Measurements from ENCODE around the gene UBA5.

UBA5 gene

GRCh38 chr3:132665230-132665745 lies 5.2 kb downstream of the UBA5 start:
- Histone ChIP-seq H3K4me1 (ENCODE audit: control insufficient read depth, insufficient read depth, low read length) (no peaks in the 10 kb centered on the region), H3K9me3 (ENCODE audit: control insufficient read depth, insufficient read depth, low read length) (no peaks in the 10 kb centered on the region), H3K27ac (ENCODE audit: low read length) (no peak overlapping the region), H3K36me3 (ENCODE audit: control insufficient read depth, insufficient read depth, low read length) (no peaks in the 10 kb centered on the region; the same call in 1 of the 2 replicates), H3K4me3 (ENCODE audit: low read length) (no peak overlapping the region), H3K27me3 (ENCODE audit: control insufficient read depth, insufficient read depth, low read length) (no peaks in the 10 kb centered on the region)
- no CpG with 5 or more reads among the region's 3 CpGs for WGBS (ENCODE audit: insufficient coverage, insufficient read length)
- no peak for DNase-seq (ENCODE audit: low read depth, low spot score)

GRCh38 chr3:132669256-132669777 lies 9.2 kb downstream of the UBA5 start:
- Histone ChIP-seq H3K27me3 (ENCODE audit: control insufficient read depth, insufficient read depth, low read length) (no peaks in the 10 kb centered on the region), H3K4me1 (ENCODE audit: control insufficient read depth, insufficient read depth, low read length) (no peaks in the 10 kb centered on the region), H3K4me3 (ENCODE audit: low read length) (no peak overlapping the region), H3K27ac (ENCODE audit: low read length) (no peak overlapping the region), H3K36me3 (ENCODE audit: control insufficient read depth, insufficient read depth, low read length) (no peaks in the 10 kb centered on the region; the same call in 1 of the 2 replicates), H3K9me3 (ENCODE audit: control insufficient read depth, insufficient read depth, low read length) (no peaks in the 10 kb centered on the region)
- WGBS (ENCODE audit: insufficient coverage, insufficient read length), result no CpG with 5 or more reads among the region's 5 CpGs
- DNase-seq (ENCODE audit: low read depth, low spot score), result no peak

- Histone ChIP-seq H3K36me3 (ENCODE audit: control insufficient read depth, insufficient read depth, low read length) (no peaks in the 10 kb centered on the region; the same call in 1 of the 2 replicates), H3K27me3 (ENCODE audit: control insufficient read depth, insufficient read depth, low read length) (no peaks in the 10 kb centered on the region)
Observed at GRCh38 chr3:132675408-132675807, 15.3 kb downstream of the UBA5 start.

GRCh38 chr3:132679911-132680310 lies 19.8 kb downstream of the UBA5 start:
- H3K36me3 ChIP-seq (ENCODE audit: control insufficient read depth, insufficient read depth, low read length), result no peaks in the 10 kb centered on the region; the same call in 1 of the 2 replicates
- H3K4me3 ChIP-seq (ENCODE audit: low read length), result no peak overlapping the region
- no peak overlapping the region for H3K27ac ChIP-seq (ENCODE audit: low read length)
- WGBS (ENCODE audit: insufficient coverage, insufficient read length), result no CpG with 5 or more reads among the region's 5 CpGs
- no peaks in the 10 kb centered on the region for H3K27me3 ChIP-seq (ENCODE audit: control insufficient read depth, insufficient read depth, low read length)
- no peaks in the 10 kb centered on the region for H3K9me3 ChIP-seq (ENCODE audit: control insufficient read depth, insufficient read depth, low read length)
- no peak for DNase-seq (ENCODE audit: low read depth, low spot score)
- H3K4me1 ChIP-seq (ENCODE audit: control insufficient read depth, insufficient read depth, low read length), result no peaks in the 10 kb centered on the region

More at GRCh38 chr3:132675408-132675807, 15.3 kb downstream of the UBA5 start:
- Histone ChIP-seq H3K4me1 (ENCODE audit: control insufficient read depth, insufficient read depth, low read length) (no peaks in the 10 kb centered on the region), H3K27ac (ENCODE audit: low read length) (no peak overlapping the region), H3K4me3 (ENCODE audit: low read length) (no peak overlapping the region), H3K9me3 (ENCODE audit: control insufficient read depth, insufficient read depth, low read length) (no peaks in the 10 kb centered on the region)
- DNase-seq (ENCODE audit: low read depth, low spot score), result no peak

GRCh38 chr3:132681421-132681820 lies 21.3 kb downstream of the UBA5 start:
- WGBS (ENCODE audit: insufficient coverage, insufficient read length), result 100% methylated on average over 2 of the region's 3 CpGs
- Histone ChIP-seq H3K4me3 (ENCODE audit: low read length) (no peak overlapping the region), H3K4me1 (ENCODE audit: control insufficient read depth, insufficient read depth, low read length) (no peaks in the 10 kb centered on the region), H3K27me3 (ENCODE audit: control insufficient read depth, insufficient read depth, low read length) (no peaks in the 10 kb centered on the region), H3K27ac (ENCODE audit: low read length) (no peak overlapping the region), H3K9me3 (ENCODE audit: control insufficient read depth, insufficient read depth, low read length) (no peaks in the 10 kb centered on the region), H3K36me3 (ENCODE audit: control insufficient read depth, insufficient read depth, low read length) (no peaks in the 10 kb centered on the region; the same call in 1 of the 2 replicates)
- no peak for DNase-seq (ENCODE audit: low read depth, low spot score)

- Histone ChIP-seq H3K27me3 (ENCODE audit: control insufficient read depth, insufficient read depth, low read length) (no peaks in the 10 kb centered on the region), H3K4me3 (ENCODE audit: low read length) (no peak overlapping the region), H3K4me1 (ENCODE audit: control insufficient read depth, insufficient read depth, low read length) (no peaks in the 10 kb centered on the region), H3K9me3 (ENCODE audit: control insufficient read depth, insufficient read depth, low read length) (no peaks in the 10 kb centered on the region), H3K36me3 (ENCODE audit: control insufficient read depth, insufficient read depth, low read length) (no peaks in the 10 kb centered on the region; the same call in 1 of the 2 replicates), H3K27ac (ENCODE audit: low read length) (no peak overlapping the region)
- no peak for DNase-seq (ENCODE audit: low read depth, low spot score)
Observed at GRCh38 chr3:132682201-132682600, 22.1 kb downstream of the UBA5 start.

DNA sequence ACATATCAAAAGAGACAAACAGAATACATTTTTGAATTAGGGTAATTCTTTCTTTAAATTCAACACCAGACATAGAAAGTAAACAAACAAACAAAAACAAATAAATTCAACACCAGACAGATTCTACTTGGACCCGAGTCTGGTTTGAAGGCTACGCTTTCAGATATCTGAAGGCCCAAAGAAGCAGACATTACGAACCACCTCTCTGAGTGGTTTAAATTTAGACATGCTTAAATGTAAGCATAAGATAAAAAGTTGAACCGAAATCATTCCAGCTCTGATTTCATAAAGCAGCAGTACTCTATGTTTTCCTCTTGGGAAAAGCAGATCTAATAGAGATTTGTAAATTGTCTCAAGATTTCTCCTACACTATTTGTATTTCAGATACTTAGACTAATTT lies 29.9 kb downstream of the UBA5 start:
- H3K27me3 ChIP-seq (ENCODE audit: control insufficient read depth, insufficient read depth, low read length), result no peaks in the 10 kb centered on the region
- H3K9me3 ChIP-seq (ENCODE audit: control insufficient read depth, insufficient read depth, low read length), result no peaks in the 10 kb centered on the region
- DNase-seq (ENCODE audit: low read depth, low spot score), result no peak
- no peak overlapping the region for H3K4me3 ChIP-seq (ENCODE audit: low read length)
- WGBS (ENCODE audit: insufficient coverage, insufficient read length), result no CpG with 5 or more reads among the region's 4 CpGs
- H3K27ac ChIP-seq (ENCODE audit: low read length), result no peak overlapping the region
- H3K36me3 ChIP-seq (ENCODE audit: control insufficient read depth, insufficient read depth, low read length), result peaks cover 4% of the 10 kb centered on the region; the same call in 1 of the 2 replicates
- H3K4me1 ChIP-seq (ENCODE audit: control insufficient read depth, insufficient read depth, low read length), result no peaks in the 10 kb centered on the region

DNA sequence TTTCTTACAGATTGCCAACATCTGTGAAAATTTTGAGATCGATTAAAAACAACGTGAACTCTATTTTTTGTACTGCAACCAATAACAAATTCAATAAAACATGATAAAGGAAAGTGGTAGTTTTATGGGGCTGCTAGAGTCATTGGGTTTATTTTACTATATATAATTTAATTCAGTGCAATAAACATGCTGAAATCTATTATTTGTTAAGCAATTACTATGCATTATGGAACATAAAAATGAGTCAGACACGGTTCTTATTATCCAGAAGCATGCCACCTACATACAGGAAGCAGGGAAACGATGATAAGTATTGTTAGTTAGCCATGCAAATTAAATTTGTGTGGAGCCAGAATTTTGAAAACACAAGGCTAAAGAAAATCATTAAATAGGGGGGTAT lies 34.9 kb downstream of the UBA5 start:
- Histone ChIP-seq H3K4me1 (ENCODE audit: control insufficient read depth, insufficient read depth, low read length) (no peaks in the 10 kb centered on the region), H3K36me3 (ENCODE audit: control insufficient read depth, insufficient read depth, low read length) (peaks cover 2% of the 10 kb centered on the region; the same call in 1 of the 2 replicates), H3K27me3 (ENCODE audit: control insufficient read depth, insufficient read depth, low read length) (no peaks in the 10 kb centered on the region), H3K9me3 (ENCODE audit: control insufficient read depth, insufficient read depth, low read length) (no peaks in the 10 kb centered on the region), H3K27ac (ENCODE audit: low read length) (no peak overlapping the region), H3K4me3 (ENCODE audit: low read length) (no peak overlapping the region)
- no peak for DNase-seq (ENCODE audit: low read depth, low spot score)
- WGBS (ENCODE audit: insufficient coverage, insufficient read length), result no CpG with 5 or more reads among the region's 4 CpGs

DNA sequence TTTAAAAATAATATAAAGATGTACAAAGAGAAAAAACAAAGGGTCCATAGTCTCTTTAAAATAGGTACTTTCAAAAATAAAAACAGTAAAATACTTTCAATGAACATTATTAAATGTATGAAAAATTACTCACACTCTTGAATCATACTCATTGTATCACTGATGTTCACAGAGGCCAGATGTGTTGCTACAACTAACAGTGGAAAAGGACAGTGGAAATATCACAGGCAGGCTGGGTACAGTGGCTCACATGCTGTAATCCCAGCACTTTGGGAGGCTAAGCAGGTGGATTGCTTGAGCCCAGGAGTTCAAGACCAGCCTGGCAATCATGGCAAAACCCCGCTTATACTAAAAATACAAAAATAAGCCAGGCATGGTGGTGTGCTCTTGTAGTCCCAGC lies 35.3 kb downstream of the UBA5 start:
- no peak overlapping the region for H3K4me3 ChIP-seq (ENCODE audit: low read length)
- H3K36me3 ChIP-seq (ENCODE audit: control insufficient read depth, insufficient read depth, low read length), result peaks cover 2% of the 10 kb centered on the region; the same call in 1 of the 2 replicates
- WGBS (ENCODE audit: insufficient coverage, insufficient read length), result no CpG with 5 or more reads among the region's 1 CpG
- no peaks in the 10 kb centered on the region for H3K27me3 ChIP-seq (ENCODE audit: control insufficient read depth, insufficient read depth, low read length)
- DNase-seq (ENCODE audit: low read depth, low spot score), result no peak
- H3K4me1 ChIP-seq (ENCODE audit: control insufficient read depth, insufficient read depth, low read length), result no peaks in the 10 kb centered on the region
- no peak overlapping the region for H3K27ac ChIP-seq (ENCODE audit: low read length)
- H3K9me3 ChIP-seq (ENCODE audit: control insufficient read depth, insufficient read depth, low read length), result no peaks in the 10 kb centered on the region

DNA sequence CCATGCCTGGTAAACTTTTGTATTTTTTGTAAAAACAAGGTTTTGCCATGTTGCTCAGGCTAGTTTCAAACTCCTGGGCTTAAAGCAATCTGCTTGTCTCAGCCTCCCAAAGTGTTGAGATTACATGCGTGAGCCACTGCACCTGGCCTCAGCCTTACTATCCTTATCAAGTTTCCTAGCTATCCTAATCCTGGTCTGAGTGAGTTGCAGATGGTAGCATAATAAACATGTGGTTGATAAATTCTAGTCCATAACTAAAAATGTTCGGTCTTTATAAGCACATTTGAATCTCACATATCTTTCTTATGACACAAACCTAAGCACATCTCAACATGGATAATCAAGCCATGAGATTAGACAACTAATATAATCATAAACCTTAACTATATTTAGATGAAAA lies 43.6 kb downstream of the UBA5 start:
- peaks cover 6% of the 10 kb centered on the region; the same call in 1 of the 2 replicates for H3K36me3 ChIP-seq (ENCODE audit: control insufficient read depth, insufficient read depth, low read length)
- H3K27me3 ChIP-seq (ENCODE audit: control insufficient read depth, insufficient read depth, low read length), result no peaks in the 10 kb centered on the region
- no peak overlapping the region for H3K4me3 ChIP-seq (ENCODE audit: low read length)
- no peaks in the 10 kb centered on the region for H3K4me1 ChIP-seq (ENCODE audit: control insufficient read depth, insufficient read depth, low read length)
- H3K27ac ChIP-seq (ENCODE audit: low read length), result no peak overlapping the region
- no peaks in the 10 kb centered on the region for H3K9me3 ChIP-seq (ENCODE audit: control insufficient read depth, insufficient read depth, low read length)
- DNase-seq (ENCODE audit: low read depth, low spot score), result no peak
- no CpG with 5 or more reads among the region's 2 CpGs for WGBS (ENCODE audit: insufficient coverage, insufficient read length)

DNA sequence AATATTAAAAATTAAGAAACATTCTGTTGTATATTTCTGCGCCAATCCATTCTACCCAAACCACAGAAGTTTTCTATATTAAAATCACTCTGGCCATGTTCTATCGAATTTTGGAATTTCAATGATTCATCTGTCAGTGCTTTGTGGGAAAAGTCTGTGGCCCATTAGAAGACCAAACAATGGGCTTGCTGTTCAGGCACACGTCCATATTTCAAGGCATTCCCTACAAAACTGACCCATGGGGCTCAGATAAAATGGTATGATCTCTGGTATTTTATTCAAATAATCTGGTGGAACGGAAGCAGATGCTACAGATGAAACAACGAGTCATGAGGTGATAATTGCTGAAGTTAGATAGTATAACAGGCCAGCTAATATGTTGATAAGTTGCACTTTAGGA lies 49.6 kb downstream of the UBA5 start:
- Histone ChIP-seq H3K9me3 (ENCODE audit: control insufficient read depth, insufficient read depth, low read length) (no peaks in the 10 kb centered on the region), H3K27me3 (ENCODE audit: control insufficient read depth, insufficient read depth, low read length) (no peaks in the 10 kb centered on the region), H3K27ac (ENCODE audit: low read length) (no peak overlapping the region), H3K36me3 (ENCODE audit: control insufficient read depth, insufficient read depth, low read length) (peaks cover 2% of the 10 kb centered on the region; the same call in 1 of the 2 replicates), H3K4me1 (ENCODE audit: control insufficient read depth, insufficient read depth, low read length) (no peaks in the 10 kb centered on the region), H3K4me3 (ENCODE audit: low read length) (no peak overlapping the region)
- no CpG with 5 or more reads among the region's 5 CpGs for WGBS (ENCODE audit: insufficient coverage, insufficient read length)
- DNase-seq (ENCODE audit: low read depth, low spot score), result no peak
